GM19452 (cell line): ENCODE data around the gene LIMS2.

ENCODE experiments used
- ATAC-seq: cut with Tn5 transposase; IDR thresholded peaks from one replicate; pipeline ENCODE4 v1.9.1; 2021; ENCODE audit not compliant: unreplicated experiment

The LIMS2 gene

DNA sequence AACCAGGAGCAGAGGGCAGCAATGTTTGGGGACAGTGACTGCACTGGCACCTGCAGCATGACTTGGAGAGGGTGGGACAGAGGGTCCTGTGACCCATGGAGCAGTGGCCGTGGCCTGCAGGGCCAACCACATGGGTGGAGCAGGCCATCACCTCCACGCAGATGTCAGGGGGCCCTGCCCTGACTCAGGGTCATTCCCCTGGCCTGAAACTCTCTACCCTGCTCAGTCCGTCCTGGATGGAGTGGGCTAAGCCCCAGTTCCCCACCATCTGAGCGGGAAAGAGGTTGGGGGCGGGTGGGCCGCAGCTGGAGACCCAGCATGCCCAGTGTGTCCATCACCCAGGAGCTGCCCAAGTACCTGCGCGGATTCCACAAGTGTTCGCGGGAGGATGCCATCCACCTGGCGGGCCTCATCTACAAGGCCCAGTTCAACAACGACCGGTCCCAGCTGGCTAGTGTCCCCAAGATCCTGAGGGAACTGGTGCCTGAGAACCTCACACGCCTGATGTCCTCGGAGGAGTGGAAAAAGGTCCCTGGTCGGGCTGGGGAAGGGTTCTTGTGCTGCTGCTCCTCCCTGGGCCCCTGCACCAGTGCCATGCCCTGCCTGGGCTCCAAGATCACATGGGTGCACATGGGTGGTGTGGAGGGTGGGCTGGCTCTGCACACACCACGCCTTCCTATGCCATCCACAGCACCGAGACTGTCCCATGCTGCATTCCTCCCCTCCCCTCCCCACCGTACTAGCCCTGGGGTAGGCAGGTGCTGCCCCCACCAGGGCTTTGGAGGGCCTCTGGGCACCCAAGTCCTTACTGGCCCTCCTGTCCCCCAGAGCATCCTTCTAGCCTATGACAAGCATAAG is 39.7 kb downstream of the LIMS2 start:
- no peak for ATAC-seq

DNA sequence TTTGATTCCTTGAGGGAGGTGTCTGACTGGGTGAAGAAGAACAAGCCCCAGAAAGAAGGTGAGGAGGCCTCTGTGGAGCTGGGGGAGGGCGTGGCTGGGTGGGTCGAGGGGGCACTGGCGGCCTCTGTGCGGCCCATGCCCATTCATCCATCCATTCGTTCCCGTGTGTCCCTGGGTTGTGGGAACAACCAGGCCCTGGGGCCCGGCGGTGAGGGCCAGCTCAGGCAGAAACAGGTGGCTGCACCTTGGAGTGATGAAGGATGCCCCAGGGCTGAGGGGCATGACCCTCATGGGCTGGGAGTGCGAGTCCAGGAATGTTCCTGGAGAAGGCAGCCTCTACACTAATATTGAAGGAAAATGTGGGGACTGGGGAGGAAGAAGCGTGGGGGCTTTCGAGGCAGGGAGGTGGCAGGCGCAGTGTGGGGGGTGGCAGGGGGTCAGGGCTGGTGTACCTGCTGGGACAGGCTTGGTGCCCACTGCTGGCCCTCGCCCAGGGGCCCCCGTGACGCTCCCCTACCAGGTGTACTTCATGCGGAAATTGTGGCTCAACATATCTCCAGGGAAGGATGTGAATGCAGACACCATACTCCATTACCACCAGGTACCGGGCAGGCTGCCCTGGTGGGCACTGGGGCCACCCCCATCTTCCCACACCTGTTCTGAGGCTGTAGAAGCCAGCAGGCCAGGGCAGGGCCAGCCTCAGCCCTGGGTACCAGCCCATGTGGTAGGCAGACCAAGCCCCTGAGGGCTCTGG is 40.5 kb downstream of the LIMS2 start:
- ATAC-seq = no peak

DNA sequence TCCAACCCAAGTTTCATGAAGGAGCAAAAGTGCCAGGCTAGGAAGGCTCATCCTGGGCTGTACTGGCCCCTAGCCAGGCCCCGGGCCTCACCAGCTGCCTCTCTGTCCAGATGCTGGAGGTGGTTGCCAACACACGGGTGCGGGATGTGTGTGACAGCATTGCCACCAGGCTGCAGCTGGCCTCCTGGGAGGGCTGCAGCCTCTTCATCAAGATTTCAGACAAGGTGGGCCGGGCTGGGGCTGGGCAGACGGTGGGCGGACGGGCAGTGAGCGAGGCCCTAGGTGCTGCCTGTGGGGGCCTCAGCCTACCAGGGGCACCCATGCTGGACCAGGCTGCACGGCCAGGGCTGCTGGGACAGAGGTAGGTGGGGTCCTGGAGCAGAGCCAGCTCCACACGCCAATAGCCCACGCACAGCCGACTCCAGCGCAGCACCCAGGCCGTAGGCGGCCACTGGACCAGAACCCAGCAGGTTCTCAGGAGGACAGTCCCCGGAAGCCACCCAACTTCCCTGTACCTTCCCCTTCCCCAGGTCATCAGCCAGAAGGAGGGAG is 41.2 kb downstream of the LIMS2 start:
- ATAC-seq = no peak

DNA sequence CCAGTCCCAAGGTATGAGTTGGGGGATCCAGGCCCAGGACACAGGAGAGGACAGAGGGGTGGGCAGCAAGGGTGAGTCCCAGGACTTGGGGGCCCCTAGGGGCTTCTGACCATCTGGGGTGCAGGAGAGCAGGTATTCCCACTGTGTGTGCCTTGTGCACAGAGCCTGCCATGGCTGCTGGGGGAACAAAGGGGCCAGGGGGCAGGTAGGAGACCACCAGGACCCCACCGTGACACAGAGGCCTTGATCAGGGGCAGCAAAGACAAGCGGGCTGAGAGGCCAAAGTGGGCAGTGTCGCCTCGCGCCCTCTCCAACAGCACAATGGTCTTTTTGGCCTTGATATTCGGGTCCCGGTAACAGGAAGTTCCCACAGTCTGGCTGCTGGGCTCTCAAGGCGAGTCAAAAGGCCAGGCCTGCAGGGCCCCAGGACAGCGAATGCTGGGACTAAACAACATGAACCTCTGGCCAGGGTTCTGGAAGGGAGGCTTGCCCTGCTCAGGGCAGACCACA is 41.7 kb downstream of the LIMS2 start:
- no peak for ATAC-seq

DNA sequence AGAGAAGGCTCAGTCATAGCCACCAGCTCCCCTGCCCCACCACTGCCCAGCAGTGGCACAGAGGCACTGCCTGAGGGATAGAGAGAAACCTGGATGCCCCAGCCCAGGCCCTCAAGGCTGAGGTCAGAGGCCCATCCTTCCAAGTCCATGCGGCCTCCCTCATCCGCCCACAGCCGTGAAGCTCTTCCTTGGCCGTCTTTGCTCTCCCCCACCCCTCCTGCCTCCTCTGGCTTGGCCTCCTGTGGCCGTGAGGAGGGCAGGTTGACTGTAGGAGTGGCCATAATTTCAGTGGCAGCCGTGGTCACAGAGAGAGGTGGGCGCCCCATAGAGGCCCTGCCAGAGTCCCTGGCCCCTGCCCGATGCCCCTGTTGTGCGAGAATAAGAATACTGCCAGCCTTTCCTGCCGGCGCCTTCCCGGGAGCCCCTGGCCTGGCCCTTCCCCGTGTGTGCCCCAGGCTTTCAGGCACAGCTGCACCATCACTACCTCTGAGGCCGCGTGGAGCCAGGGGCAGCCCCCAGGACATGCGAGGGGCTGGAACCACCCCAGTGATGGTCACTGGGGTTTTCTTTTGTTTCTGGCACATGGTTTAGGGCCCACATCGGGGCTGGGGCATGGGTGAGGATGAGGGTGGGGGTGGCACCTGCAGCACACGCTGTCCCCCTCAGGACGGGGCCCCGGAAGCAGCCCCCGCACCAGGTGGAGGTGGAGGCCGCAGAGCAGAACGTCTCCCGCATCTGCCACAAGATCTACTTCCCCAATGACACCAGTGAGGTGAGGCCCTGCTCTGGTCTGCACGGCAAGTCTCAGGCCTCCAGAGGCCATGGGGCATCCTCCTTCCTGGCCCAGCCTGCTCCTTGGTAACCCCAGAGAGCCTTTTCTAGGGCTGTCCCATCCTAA is 42.5 kb downstream of the LIMS2 start:
- no peak for ATAC-seq

DNA sequence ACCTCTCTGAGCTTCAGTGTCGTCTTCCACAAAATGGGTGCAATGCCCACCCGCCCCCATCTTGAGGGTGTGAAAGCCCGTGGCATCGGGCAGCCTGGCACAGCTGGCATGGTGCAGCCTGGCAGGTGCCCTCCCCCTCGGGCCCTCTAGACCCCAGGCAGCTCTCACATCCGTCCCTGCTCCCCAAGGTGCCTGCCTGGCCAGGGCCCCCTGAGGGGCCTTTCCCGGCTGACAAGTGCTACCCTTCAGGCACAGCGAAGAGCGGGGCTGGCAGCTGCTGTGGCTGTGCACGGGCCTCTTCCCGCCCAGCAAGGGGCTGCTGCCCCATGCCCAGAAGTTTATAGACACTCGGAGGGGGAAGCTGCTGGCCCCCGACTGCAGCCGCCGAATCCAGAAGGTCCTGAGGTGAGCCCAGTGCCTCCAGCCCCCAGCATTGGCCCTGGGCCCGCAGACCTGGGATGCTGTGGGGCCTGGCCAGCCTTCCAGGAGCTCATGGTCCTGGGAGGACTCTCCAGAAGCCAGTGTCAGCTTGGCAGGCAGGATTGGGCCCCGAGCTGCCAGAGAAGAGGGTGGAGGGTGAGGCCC is 43.2 kb downstream of the LIMS2 start:
- ATAC-seq = no peak

DNA sequence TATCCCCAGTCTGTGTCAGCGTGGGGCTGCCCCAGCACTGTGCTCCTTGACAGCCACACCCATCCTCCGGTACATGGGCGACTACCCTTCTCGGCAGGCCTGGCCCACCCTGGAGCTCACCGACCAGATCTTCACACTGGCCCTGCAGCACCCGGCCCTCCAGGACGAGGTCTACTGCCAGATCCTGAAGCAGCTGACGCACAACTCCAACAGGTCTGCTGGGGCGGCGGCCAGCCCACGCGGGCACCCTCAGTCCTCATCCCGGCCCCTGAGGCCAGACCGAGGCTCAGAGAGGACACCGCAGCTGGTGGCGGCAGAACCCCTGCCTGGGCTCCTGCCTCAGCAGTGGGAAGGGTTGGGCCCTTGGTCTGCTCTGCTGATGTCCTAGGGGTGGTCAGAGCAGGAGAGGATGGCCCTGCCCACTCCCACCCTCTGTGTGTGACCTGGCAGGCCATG is 43.8 kb downstream of the LIMS2 start:
- no peak for ATAC-seq

DNA sequence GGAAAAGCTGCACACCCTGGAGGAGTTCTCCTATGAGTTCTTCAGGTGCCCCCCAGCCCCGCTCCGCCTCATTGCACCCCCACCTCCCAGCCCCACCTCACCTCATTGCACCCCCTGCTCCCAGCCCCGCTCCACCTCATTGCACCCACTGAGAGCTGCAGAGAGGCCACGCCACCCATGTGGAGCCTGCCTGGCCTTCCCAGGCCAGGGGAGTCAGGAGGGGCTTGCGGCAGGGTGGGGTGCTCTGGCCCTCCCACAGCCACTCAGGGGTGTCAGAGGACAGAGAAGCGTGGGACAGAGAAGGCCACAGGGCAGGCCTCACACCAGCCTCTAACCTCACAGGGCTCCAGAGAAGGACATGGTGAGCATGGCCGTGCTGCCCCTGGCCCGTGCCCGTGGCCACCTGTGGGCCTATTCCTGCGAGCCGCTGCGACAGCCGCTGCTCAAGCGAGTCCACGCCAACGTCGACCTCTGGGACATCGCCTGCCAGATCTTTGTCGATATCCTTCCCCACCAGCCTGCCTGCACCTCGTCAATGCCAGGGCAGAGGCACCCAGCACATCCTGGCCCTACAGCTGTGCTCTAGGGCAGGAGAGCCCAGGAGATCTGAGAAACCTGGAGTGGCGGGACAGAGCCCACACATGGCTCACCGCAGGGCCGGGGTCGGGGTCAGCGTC is 44.3 kb downstream of the LIMS2 start:
- ATAC-seq = no peak

DNA sequence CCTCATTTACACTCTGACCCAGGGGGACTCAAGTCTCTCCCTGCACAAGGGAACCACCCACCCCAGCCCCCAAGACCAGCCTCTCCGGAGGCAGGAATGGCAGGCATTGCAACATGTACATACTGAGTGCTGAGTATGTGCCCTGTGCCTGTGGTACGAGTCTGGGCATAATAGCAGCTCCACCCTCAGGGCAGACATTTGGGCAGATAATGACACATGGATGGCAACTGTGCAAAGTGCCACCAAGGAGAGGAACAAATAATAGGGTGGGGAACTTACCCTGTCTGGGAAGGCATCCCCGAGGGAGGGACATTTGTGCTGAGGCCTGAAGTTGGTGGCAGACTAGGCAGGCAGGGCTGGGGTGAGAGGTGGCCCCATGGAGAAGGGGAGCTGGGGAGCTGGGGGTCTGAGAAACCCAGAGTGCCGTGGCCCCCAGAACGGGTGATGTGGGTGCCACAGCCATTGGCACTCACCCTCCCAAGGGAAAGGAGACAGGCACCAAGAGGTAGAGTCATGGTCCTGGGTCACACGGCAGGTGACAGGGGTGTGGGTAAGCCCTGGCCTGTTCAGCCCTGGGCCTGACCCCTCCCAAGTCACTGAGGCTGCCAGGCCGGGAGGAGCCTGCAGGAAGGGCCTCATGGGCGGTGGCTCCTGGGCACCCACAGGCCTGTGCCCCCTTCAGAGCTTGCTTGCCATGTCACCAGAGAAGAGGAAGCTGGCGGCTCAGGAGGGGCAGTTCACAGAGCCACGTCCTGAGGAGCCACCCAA is 45.0 kb downstream of the LIMS2 start:
- no peak for ATAC-seq

DNA sequence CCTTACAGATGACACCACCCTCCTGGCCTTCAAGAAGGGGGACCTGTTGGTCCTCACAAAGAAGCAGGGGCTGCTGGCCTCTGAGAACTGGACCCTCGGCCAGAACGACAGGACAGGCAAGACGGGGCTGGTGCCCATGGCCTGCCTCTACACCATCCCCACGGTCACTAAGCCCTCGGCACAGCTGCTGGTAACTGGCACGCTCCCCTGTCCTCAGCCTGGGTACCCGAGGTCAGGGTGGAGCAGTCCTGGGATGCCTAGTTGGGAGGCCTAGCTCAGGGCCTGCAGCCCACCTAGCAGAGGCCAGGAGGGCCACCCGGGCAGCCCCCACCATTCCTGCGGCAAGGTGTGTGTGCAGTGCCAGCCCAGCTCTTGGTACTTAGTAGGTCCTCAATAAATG is 45.7 kb downstream of the LIMS2 start:
- no peak for ATAC-seq

DNA sequence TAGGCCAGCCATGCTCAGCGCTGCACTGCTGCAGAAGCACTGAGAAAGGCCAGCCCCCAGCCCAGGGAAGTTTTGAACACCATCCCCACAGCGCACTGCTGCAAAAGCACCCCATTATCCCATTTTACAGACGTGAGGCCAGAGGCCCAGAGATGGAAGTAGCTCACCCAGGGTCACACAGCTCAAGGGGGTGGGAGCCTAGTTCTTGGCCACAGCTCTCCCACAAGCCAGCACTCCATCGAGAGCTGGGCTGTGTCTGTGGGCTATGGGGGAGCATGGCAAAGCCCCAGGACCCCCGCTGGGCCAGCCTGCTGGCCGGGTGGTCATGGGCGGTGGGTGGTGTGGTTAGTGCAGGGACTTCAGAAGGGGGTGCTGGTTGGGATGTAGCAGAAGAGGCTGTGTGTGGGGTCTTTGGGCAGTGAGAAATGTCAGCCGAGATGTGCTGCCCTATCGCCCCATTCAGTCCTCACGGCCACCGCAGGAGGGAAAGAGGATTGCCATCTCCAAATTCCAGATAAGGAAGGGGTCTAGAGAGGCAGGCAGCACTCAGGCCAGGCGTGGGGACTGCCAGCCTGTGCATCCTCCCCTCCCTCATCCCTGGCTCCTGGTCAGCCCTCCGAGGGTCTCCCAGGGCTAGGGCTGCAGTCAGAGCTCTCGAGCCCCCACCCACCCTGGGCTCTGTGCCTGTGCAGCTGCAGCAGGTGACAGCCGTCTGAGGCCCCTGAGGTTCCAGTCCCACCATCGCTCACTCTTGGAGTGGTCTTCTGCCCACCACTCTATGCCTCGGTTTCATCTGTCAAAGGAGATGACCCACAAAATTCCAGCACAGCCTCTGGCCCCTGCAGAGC is 46.3 kb downstream of the LIMS2 start:
- no peak for ATAC-seq

DNA sequence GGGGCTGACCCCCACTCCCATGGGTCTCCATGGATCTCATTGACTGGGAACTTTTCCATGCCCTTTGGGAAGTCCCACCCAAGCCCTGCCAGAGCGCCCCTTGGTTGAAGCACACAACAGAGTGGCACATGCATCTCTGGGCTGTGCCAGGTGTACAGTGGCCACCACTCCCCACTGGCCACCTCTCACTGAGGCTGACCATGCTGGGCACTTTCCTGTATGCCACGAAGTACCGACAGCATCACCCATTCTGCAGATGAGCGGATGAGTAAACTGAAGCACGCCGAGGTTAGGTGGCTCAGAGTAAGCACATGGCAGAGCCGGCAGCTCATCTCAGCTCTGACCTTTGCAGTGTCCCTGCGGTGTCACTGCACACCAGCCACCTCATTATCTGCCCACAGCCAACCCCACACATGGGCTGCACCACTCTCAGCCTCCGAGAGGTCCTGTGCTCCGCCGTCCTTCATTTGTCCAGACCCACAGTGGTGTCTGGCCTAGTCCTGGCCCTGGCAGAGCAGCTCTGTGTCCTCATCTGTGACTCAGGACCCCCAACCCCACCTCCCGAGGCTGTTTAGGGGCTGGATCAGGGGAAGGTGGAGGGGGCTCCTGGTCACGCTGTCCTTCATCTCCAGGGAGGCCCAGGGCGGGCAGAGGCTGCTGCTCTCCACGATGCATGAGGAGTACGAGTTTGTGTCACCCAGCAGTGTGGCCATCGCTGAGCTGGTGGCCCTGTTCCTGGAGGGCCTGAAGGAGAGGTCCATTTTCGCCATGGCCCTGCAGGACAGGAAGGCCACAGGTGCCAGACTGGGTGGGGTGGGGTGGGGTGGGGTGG is 47.4 kb downstream of the LIMS2 start:
- no peak for ATAC-seq

DNA sequence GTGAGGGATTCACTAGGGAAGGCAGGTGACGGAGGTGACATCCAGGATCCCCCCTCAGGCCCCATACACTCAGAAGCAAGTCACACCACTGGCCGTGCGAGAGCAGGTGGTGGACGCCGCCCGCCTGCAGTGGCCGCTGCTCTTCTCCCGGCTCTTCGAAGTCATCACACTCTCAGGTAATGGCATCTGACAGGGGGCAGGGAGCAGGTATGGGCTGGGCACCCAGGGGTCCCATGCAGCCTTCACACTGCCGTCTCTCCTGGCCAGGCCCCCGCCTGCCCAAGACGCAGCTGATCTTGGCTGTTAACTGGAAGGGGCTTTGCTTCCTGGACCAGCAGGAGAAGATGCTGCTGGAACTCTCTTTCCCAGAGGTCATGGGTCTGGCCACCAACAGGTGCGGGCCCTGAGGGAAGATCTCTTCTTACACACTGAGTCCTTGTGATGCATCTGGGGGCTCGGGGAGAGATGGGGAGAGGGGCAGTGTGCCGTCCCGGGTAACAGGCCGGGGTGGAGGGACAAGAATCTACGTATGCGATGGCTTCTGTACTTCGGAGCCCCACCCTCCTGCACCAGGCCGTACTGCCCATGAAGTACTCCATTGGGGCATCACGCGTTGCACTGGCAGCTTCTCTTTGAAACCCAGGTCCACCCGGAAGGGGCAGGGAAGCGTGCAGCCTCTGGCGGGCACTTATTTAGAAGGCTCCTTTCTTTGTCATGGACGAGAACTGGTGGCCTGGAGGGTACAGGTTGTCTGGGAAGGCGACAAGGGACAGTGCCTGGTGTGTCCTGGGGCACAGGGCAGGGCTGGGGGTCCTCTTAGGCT is 48.2 kb downstream of the LIMS2 start:
- ATAC-seq = no peak

DNA sequence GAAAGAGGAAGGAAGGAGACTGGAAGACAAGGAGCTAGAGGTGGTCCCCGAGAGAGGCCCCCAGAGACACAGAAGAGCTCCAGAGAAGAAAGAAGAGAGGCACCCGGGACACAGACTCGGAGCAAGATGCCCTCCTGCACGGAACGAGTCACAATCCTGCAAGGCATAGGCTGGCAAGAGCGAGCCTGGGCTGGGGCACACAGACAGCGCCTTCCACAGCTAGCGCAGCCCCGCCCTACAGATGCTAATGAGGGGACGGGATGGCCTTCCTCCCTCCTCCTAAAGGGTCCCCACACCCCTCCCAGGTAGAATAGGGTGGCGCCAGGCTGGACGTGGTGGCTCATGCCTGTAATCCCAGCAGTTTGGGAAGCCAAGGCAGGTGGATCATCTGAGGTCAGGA is 49.2 kb downstream of the LIMS2 start:
- no peak for ATAC-seq

DNA sequence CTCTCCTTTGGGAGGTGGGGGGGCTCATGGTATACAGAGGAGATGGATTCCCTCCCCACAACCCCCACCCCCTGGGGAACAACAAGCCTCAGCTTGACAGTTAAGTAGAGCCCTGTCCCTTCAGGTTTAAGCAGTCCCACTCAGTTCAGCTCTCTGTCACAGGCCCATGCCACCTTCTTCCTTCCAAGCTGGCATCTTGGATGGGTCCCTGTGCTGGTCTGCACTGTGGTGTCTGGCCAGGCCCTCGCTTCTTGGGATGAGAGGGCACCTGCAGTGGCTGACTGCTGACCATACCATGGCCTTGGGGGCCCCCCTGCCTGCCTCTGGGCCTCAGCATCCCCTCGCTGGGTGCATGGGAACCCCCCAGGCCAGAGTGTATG is 49.8 kb downstream of the LIMS2 start:
- no peak for ATAC-seq

DNA sequence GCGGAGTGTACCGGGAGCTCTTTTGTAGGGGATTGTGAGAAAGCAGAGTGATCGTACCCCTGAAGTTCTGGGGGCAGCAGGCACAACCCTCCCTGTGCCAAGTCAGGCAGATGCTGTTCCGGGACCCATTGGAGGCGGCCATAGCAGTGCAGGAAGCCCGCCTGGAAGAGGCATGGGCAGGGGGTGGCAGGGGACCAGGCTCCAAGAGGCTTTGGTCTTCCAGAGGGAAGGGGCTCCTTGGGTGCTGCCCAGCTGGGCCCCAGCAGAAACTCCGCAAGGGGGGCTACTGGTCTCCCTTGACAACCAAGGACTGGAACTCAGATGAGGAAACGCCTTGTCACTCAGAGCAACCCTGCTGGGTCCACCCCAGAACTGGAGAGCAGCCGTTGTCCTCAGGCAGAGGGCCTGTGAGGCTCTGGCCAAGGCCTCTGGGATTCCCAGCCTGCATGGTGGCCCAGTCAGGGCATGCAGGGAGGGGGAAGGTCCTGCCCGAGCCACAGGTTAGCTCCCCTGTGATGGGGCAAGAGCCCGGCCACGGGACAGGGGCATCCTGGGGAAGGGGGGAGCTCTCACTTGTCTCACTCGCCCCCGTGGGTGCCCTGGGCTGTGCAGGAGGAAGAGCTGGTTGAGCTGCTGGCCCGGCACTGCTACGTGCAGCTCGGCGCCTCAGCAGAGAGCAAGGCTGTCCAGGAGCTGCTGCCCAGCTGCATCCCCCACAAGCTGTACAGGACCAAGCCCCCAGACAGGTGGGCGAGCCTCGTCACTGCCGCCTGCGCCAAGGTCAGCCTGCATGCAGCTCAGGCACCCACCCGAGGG is 50.4 kb downstream of the LIMS2 start:
- ATAC-seq = no peak
